GM23248 (cell line): ENCODE data around the gene FLAD1.

Source experiments
- EZH2 ChIP-seq: fragments of 200-600 bp; sonication (generic); IDR thresholded peaks from 2 replicates; pipeline ENCODE4 v1.6.1; 2018; ENCODE audit warnings: antibody characterized with exemption, mild to moderate bottlenecking; ENCODE audit not compliant: insufficient read depth, poor library complexity, severe bottlenecking
- EZH2phosphoT487 ChIP-seq: fragments of 200-600 bp; sonication (generic); IDR thresholded peaks from 2 replicates; pipeline ENCODE4 v1.6.1; 2018; ENCODE audit warnings: antibody characterized with exemption, moderate library complexity, mild to moderate bottlenecking, low read depth; ENCODE audit not compliant: insufficient read depth

- TF ChIP-seq EZH2phosphoT487 (no peak), EZH2 (no peak)
Measured at GRCh38 chr1:154957091-154957657, 26.0 kb upstream of the FLAD1 start.
